DMS 273 (cell line): ENCODE results near the gene MED14.
A peak's percentile ranks its signal among the peaks of the same experiment; 100 is the strongest.
"Not testable (repeated sequence)": the region's sequence is repeated elsewhere in the genome, so short reads cannot be mapped to it uniquely, and the experiment has no call there.

Experiments used
- DNase-seq: peaks from one replicate; lab custom pipeline; 2025; ENCODE audit not compliant: unreplicated experiment; lab: John Stamatoyannopoulos, UW

The MED14 gene

DNA sequence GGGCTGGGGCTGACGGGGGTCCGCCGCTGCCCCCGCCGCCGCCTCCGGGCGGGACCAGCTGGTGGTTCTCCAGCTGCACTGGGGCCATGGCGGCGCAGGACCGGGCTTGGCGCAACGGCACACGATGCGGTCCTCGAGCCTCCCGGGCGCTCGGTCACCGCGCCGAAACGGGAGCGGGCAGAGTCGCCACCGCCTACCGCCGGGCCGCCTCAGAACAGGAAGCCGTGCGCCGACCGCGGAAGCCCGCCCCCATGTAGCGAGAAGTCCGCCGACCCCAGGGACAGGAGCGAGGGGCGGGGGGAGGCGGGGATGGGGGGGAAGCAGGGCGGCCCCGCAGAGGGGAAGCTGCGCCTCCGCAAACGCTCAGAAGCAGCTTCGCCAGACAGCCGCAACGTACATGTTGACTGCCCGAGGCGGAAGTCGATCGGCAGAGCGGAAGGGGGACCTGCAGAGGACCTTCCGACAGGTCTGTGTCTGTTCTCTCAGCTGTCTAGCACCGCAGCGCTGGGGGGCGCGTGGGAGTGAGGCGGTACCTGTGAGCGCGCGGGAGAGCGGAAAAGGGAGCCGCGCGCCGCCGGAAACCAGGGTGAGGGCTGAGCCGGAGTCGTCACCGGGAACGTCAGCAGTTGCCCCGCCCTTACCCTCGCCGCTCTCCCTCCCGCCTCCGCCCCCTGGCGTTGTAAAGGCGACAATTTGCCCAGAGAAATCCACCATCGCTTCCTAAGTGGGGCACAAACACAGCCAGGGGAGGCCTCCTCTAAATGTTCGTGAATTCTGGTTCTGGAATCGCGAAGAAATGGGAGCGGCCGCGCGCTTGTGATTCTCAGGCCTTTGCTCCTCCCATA lies at the start of gene MED14:
MED14 (minus strand) TSS at position 218 of the 845 bp plus-strand sequence; CDS start at position 88, 130 bp downstream.
- DNase-seq: peak; percentile 99

DNA sequence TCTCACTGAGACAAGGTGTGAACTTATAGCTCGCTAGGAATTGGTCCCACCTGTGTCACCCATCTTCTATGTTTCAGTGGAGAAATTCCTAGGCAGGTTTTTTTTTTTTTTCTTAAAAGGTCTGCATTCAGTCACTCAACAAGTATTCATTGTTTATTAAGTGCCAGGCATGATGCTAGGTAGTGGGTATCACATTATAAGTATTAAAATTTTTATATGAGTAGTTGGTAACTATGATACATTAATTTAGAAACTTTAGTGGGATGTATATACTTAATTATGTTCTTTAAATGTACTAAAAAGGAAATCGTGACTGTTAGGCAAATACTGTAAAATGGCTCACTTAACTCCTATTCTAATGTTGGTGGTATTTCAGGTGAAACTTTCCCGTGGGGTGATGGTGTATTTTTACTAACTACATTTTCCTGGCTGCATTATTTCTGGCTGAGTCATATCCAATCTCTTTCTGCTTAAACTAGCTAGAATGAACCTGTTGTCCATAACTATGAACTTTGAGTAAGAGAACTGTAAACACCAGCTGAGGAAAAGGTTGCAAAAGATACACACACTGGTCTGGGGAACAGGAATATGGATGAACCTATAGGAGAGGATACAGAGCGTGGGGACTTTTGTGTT lies 49.3 kb upstream of the MED14 start:
- DNase-seq: no peak

DNA sequence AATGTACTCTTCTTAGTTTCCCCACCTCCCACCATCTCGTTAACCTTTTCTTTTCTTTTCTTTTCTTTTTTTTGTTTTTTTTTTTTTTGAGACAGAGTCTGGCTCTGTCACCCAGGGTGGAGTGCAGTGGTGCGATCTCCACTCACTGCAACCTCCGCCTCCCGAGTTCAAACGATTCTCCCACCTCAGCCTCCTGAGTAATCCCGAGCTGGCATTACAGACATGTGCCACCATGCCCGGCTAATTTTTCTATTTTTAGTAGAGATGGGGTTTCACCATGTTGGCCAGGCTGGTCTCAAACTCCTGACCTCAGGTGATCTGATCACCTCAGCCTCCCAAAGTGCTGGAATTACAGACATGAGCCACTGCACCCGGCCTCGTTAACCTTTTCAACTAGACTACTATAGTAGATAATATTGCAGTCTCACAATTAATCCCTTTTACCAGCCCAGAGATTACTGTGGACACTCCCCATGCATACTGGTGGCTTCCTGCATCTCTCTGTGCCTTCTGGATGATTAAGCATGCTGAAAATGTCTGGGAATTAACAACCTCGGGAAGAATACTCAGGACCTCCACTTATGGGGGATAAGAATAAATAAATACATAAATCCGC lies 47.4 kb upstream of the MED14 start:
- not testable (repeated sequence) for DNase-seq

DNA sequence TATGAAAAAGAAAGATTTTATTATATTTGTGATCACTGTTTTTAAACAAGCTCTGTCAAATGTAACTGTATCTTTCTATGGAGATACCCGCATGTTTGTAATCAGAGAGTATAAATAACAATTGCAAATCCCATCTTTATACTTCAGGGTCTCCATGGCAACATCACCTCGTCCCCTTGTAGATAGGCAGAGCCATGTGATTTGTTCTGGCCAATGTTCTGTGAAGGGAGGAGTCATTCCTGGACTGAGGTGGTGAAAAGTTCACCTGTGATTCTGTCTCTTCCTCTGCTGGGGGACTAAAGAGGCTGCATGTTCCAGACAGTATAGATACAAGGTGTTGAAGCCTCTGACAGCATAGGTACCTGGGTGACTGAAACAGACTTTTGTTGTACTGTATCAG lies 45.6 kb upstream of the MED14 start:
- no peak for DNase-seq

DNA sequence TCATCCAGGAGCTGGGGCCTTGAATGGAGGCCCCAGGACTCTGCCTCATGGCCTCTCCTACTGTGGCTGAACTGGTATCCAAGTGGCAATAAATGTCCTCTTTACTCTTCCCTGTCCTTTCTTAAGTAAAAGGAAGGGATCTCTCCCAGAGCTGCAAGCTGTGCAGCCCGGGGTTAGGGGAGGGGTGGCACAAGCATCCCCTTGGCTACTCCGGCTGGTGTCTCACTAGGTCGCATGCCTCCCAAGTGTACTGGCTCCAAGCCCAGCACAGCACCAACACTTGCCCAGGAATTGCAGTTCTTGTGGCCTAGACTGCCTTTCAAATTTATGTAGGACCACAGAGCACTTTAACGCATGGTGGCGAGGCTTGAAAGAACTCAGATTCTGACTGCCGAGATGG lies 44.7 kb upstream of the MED14 start:
- no peak for DNase-seq

DNA sequence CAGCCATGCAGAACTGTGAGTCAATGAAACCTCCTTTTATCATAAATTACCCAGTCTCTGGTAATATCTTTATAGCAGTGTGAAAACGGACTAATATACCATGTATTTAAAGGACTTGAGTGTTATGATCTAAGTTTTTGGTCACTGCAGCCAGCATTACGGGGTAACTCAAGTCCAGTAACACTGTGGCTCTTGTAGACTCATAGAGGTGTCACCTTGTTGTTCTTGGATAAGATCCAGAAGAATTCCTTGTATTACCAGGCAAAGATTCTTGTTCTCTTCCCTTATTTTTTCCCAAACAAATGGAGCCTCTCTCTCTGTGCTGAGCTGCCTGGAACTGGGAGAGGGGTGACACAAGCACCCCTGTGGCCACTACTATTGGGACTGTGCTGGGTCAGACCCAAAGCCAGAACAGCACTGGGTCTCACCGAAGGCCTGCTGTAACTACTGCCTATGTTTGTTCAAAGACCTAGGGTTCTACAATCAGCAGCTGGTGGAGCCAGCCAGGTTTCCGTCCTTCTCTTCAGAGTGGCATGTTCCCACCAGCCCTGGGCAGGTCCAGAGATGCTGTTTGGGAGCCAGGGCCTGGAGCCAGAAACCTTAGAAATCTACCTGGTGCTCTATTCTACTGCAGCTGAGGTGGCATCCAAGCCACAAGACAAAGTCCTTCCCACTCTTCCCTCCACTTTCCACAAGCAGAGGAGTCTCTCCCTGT lies 43.7 kb upstream of the MED14 start:
- DNase-seq: no peak

DNA sequence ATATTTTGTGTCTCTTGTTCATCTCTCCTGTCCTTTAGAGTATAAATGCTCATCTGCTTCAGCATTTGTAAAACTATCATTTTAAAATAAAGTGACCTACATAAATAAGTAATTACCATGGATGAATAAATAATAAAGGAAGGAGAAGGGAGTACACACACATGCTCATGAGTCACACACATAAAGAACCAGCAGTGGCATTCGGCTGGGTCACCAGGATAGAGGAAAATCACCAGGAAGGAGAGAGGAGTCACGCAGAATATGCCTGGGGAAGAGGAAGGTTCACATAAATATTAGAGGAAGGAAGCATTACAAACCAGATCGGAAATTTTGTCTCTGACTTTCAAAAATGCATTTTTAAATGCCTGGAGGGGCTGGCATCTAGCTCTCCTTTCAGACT lies 38.5 kb upstream of the MED14 start:
- DNase-seq: no peak

DNA sequence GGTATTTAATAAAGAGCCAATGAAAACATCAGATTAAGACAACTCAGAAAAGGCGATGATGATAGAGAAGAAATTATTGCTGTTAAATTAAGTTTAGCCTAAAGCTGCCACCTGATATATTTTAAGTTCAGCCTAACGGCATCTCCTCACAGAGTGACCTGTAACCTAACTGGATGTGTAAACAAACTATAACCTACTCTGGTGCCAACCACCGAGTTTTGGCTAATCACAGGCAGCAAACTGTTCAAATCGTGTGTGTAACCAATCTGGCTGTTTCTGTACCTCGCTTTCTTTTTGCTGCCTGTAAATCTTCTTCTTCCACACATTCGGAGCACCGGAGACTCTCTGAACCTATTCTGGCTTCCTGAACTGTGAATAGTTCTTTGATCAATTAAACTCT lies 37.8 kb upstream of the MED14 start:
- DNase-seq: no peak

DNA sequence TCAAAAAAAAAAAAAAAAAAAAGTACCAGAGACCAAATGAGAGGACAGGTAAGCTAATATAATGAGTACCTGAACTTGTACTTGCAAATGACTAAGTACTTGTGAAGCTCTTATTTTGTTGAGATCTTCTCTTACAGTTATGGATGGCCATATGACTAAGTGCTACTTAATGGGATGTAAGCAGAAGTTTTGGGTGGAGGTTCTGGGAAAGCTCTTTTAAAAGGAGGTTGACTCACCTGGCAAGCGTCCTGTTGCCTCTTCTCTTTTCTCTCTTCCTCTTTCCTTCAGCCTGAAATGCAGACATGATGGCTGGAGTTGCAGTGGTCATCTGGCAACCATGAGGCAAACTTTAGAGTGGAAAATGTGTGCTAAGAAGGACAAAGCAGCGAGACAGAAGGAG lies 36.9 kb upstream of the MED14 start:
- DNase-seq: no peak

DNA sequence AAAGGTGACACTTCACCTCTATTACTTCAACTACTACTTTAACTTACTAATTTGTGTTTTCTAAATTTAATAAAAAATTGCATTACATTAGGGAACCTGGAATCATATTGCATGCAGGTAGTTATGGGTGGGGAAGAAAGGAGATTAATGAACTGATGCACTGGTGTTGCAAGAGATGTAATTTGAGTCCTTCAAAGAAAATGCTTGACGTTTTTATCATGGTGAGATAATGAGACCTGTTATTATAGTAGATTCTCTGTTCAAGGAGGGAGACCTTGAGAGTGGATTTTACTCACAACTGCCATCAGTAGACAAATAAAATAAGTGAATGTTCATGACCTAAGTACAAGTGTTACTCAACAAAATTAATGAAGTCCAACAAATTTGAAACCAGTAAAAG lies 26.4 kb upstream of the MED14 start:
- DNase-seq: no peak

DNA sequence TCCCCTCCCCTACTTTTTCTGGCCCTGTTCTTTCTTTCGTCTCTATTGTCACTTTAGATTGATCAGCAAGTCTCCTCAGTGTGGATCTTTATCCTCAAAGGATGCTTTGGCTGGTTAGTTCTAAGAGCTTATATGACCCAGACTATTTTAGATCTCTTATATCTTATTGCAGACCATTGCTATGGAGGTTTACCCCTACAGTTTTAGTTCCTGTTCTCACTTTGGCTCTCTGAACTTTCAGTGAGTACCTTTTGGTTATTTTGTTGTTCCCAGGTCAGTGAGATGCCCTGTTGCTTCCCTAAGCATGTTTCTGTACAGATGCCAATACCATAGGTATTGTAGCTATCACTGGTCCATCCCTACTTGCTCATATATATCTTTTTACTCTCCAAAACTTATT lies 24.0 kb upstream of the MED14 start:
- DNase-seq: no peak

DNA sequence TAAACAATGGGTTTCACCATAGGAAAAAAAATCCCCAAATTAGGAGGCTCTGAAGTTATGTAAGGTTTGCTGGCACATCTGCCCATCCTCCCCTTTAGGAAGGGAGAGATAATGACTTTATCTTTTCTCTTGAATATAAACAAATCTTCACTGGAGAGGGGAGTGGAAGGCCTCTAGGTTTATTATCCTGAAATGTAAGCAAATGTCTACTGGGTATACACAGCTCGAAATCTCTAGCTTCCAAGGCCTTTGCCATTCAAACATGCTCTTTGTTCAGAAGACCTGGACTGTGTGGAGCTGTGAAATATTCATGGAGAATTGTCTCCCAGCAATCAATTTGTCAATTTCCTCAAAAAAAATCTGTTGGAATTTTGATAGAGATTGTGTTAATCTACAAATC lies 21.7 kb upstream of the MED14 start:
- DNase-seq: no peak

DNA sequence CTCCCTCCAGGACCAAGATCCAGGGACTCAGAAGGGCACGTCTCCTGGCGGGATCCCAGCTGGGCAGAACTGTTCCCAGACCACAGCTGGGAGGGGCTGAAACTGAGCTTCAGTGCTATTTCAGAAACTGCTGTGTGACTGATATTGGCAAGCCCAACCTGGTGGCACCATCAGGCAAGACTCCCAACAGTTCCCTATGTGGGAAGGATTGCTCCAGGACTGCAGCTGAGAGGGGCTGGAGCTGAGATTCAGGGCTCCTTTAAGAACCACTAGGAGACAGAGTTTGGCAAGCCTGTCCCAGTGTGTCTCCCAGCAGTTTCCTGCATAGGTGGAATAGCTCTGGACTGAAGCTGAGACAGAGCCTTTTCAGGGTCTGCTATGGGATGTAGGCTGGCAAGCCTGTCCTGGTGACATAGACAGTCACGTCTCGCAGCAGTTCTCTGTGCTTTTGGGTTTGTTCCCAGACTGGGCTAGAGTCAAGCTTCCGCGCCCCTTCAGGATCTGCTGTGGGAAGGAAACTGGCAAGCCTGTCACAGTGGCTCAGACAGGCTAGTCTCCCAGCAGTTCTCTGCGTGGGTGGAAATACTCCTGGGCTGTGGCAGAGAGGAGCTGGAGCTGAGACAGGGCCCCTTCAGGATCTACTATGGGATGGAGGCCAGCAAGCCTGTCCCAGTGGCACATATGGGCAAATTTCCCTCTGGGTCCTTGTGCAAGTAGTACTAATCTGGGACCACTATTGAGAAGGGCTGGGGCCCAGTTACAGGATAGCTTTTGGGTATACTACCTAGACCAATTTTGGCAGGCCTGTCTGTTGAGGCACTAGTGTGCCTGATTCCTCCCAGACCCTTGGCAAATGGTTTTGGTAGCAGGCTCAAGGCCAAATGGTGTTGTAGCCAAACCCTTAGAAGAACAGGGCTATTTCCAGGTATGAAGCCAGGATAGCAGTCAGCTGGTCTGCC lies 20.2 kb upstream of the MED14 start:
- DNase-seq: peak; percentile 49

DNA sequence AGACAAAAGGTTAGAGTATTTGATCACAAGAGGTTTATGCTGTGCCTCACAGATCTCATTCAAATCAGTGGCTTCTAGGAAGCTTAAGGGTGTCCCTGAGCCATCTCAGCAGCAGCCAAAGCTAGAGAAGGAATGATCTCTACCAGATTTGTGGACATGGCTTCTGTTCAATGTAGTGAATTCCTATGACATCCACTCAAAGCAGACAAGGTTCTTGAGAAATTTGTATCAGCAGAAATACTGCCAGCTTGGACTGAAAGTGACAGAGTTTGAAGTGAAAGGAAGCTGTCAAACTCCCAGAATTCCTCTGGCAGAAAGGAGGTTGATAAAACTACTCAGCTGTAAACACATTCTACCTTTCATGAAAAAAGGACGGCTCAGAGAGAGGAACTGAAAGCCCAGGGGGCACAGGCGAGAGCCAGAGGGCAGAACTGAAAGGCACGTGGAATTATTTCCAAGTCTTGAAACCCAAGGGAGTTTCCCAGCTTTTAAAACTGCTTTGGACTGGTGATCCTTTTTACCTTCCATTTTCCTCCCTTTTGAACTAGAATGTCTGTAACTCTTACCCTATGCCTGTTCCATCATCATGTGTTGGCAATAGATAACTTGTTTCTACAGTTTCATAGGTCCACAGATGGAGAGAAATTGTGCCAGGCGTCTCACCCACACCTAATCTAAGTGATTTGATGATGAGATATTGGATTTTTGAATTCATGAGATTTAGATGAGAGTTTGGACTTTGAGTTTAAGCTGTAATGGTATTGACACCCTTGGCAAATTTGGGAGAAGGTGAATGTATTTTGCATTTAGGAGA lies 14.5 kb upstream of the MED14 start:
- DNase-seq: no peak

DNA sequence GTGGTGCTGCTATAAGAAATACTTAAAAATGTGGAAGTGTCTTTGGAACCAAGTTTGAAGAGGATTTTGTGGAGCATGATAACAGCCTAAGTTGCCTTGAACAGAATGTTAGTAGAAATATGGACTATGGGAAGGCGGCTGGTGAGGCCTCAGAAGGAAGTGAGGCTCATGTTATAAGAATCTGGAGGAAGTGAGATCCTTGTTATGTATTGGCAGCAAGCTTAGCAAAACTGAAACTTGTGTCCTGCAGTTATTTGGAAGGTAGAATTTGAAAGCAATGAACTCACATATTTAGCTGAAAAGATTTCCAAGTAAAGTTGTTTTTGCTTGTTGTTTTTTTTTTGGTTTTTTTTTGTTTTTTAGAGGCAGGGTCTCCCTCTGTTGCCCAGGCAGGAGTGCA lies 13.6 kb upstream of the MED14 start:
- DNase-seq: no peak

DNA sequence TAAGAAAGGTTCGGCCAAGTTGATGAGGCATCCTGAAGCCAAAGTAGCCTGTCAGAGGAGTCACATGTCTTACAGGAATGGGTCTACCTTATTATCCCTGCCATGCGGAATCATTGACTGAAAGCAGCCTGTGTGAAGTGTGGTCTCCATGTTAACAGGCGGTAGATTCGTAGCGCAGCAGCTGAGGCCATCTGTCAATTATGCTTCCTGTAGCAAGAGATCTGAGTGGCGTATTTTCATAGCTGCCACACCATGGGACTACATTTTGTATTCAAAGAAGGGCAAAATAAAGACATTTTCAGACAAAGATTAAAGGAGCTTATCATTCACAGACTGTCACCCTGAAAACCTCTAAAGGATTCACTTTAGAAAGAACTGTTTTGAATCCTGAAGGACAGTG lies 11.2 kb upstream of the MED14 start:
- peak; percentile 77 for DNase-seq

DNA sequence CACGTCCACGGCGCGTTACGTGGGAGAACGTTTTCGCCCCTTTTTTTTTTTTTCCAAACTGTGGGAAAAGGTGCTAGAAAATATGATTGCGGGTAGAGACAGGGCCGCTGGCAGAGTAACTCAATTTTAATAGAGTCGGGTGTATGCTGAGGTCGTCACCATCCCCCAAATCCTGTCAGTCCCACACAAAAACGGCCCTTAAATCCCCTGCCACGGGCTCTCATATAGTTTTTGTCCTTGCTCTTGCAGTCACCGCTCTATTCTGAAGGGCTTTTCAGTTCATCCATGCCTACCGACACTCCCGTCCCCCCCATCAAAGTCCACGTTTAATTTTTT lies 796 bp upstream of the MED14 start:
- DNase-seq: peak; percentile 75

DNA sequence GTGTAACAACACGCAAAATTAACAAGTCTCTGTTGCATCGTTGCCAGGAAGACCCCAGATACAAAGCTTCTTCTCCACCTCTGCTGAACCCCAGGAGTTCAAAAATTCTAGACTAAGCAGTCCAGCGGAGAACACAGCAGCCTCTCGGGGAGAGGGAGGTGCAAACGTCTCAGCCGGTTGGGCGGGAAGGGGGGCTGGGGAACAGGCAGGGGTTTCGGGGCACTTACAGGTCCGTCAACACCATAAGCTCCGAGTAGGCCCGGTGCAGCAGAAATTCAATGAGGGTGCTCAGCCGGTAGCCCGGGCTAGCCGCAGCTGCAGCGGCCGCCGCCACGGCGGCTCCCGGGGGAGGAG lies 394 bp downstream of the MED14 start:
- DNase-seq: peak; percentile 81

DNA sequence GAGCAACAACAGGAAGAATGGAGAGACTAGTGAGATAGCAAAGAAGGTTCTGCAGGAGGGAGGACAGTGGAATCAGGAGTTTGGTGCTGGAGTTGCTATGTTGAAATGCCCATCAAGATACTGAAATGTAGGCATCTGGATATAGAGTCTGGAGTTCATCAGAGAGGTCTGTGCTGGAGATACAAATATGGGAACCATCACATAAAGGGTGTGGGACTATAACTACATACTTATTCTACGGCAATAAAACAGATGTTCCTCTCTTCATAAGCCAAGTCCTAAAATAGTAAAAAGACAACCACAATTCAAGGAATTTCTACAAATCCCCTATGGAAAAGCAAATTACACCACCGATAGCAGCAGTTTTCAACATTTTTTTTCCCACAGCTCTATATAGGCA lies 1.6 kb downstream of the MED14 start:
- DNase-seq: no peak

DNA sequence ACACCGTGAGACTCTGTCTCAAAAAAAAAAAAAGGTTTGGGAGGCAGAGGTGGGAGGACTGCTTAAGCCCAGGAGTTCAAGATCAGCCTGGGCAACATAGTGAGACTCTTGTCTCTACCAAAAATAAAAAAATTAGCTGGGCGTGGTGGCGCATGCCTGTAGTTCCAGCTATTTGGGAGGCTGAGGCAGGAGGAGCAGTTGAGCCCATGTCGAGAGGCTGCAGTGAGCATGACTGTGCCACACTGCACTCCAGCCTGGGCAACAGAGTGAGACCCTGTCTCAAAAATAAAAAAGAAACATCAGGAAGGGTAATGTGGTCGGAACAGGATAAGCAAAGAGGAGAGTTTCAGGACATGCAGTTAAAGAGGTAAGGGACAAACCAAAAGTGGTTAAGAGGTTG lies 2.8 kb downstream of the MED14 start:
- DNase-seq: not testable (repeated sequence)
